Natural killer cell treated with Interleukin-12 subunit alpha and Interleukin-12 subunit beta and Interleukin-15 and Interleukin-18, amount 100 ng/mL, for 72 hours (primary cell): ENCODE data around the gene BTN1A1. TPM values are rescaled to one million over a fixed set of nuclear protein-coding genes. Genes with fewer than 3 reads are reported as not detected.
"Not testable (repeated sequence)": the region's sequence is repeated elsewhere in the genome, so short reads cannot be mapped to it uniquely, and the experiment has no call there.

Experiments used
- ATAC-seq, 2 donors: fragments of 150-1000 bp; cut with Tn5 transposase in 1 of 2; sonication (Bioruptor Pico), chemical (Tn5 transposase) in 1 of 2; 2 replicates each; pipeline ENCODE4 v1.10.0; 2021
- DNase-seq: peaks from one replicate; pipeline ENCODE4 v3.0.0; 2022; ENCODE audit warnings: low spot score
- H3K27ac Mint-ChIP-seq, 2 donors: 1 replicate in 1 of 2; 2 replicates in 1 of 2; pipeline ENCODE4 v1.8.0; 2022; ENCODE audit warnings: mixed read lengths in 2 of 2, mild to moderate bottlenecking in 1 of 2, moderate library complexity in 1 of 2
- H3K27me3 Mint-ChIP-seq, 2 donors: 1 replicate in 1 of 2; 2 replicates in 1 of 2; pipeline ENCODE4 v1.8.0; 2022; ENCODE audit warnings: mixed read lengths in 2 of 2
- H3K36me3 Mint-ChIP-seq: one replicate; pipeline ENCODE4 v1.8.0; 2022; ENCODE audit warnings: mixed read lengths
- H3K4me1 Mint-ChIP-seq, 2 donors: 1 replicate in 1 of 2; 2 replicates in 1 of 2; pipeline ENCODE4 v1.8.0; 2022; ENCODE audit warnings: low read depth in 2 of 2, mixed read lengths in 2 of 2, mild to moderate bottlenecking in 1 of 2
- H3K4me3 Mint-ChIP-seq: one replicate; pipeline ENCODE4 v1.8.0; 2022; ENCODE audit warnings: mixed read lengths
- H3K9me3 Mint-ChIP-seq: 2 replicates; pipeline ENCODE4 v1.8.0; 2022; ENCODE audit warnings: mixed read lengths
- total RNA-seq, 2 donors: library from RNA; stranded (reverse); gene quantifications; one replicate each; pipeline ENCODE4 v1.2.3, GENCODE V29; 2022

BTN1A1 gene
- total RNA-seq, 2 donors from 2014 or later: not detected

DNA sequence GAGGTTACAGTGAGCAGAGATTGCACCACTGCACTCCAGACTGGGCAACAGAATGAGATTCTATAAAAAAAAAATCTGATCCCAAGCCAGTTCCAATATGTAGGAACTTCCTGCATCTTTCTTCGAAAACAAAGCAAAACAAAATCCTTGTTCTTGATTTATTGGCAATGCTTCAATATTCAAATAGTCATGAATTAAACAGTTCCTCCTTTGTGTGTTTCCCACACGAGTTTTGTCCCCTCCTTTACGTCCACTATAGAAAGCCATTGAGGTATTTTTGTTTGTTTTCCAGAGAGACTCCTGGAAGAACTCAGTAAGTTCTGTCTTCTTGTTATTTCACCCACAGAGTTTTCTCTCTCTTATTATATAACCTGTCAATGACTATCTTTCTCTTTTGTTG lies 7.6 kb downstream of the BTN1A1 start:
- DNase-seq (no peak), ATAC-seq (no peak)
- Mint-ChIP-seq H3K27ac (no peak overlapping the region), H3K4me3 (no peak overlapping the region), H3K4me1 (no peaks in the 10 kb centered on the region), H3K9me3 (no peaks in the 10 kb centered on the region), H3K36me3 (no peaks in the 10 kb centered on the region), H3K27me3 (peaks cover 0 to 10% of the 10 kb centered on the region in 2 donors)

DNA sequence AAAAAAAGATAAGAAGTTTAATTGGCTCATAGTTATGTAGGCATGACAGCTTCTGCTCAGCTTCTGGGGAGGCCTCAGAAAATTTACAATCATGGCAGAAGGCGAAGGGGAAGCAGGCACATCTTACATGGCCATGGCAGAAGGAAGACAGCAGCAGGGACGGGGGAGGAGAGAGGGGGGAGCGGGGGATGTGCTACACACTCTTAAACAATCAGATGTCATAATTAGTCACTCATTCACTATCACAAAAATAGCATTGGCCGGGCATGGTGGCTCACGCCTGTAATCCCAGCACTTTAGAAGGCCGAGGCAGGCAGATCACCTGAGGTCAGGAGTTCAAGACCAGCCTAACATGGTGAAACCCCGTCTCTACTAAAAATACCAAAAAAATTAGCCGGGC lies 10.9 kb downstream of the BTN1A1 start:
- not testable (repeated sequence) for H3K4me1 Mint-ChIP-seq, H3K9me3 Mint-ChIP-seq, ATAC-seq, H3K27ac Mint-ChIP-seq, H3K27me3 Mint-ChIP-seq, H3K4me3 Mint-ChIP-seq, DNase-seq, H3K36me3 Mint-ChIP-seq

DNA sequence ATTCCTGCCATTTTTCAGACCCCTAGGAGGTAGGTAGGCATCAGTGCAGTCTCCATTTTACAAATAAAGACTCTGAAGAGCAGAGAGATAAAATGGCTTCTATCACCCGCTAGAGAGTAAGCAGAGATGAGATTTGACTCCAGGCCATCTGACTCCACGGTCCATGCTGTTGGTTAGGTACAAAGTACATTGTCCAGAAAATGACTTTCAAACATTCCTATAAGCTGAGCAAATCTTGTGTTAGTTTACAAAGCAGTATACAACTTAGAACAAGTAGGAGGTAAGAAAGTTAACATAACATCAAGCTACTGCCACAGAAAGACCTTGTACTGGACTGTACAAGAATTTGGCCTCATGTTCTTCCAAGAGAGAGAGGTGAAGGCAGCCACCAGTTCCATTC lies 14.9 kb downstream of the BTN1A1 start:
- Mint-ChIP-seq H3K27me3 (peaks cover 0 to 9% of the 10 kb centered on the region in 2 donors), H3K36me3 (no peaks in the 10 kb centered on the region), H3K4me1 (peaks cover under 1 to 3% of the 10 kb centered on the region in 2 donors), H3K4me3 (no peak overlapping the region), H3K27ac (no peak overlapping the region), H3K9me3 (no peaks in the 10 kb centered on the region)
- ATAC-seq: no peak
- DNase-seq: no peak

DNA sequence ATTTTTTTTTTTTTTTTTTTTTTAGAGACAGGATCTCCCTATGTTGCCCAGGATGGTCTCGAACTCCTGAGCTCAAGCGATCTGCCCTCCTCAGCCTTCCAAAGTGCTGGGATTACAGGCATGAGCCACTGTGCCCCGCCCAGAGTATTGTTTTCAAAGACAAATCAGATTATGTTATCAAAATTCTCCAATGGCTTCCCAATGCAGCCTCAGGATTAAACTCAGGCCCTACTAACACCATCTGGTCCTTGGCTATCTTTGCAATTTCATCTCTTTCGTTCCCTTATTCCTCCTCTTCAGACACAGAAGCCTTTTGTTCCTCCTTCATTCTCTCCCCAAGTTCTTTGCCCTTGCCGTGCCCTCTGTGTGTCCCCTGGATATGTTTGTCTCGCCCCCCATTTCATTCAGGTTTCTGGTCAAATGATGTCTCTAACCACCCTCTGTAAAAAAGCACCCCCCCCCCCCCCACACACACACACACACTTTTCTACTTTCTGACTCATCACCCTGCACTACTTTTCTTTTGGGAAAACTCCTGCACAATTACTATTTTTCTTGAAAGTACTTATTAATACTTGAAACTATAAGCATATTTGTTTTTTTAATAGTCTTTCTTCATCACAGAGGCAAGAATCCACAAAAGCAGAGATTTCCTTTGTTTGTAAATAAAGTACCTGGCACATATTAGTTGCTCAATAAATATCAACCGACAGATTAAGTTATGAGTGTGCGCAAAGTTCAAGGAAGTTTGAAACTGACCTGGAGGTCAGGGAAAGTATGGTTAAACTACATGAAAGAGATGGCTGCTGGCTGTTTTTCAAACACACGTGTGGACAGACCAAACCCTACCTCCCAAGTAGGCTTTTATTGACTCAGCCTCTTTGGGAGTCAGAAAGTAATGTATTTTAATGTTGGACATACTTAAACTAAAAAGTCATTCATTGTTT lies 16.7 kb downstream of the BTN1A1 start:
- ATAC-seq: no peak
- Mint-ChIP-seq H3K4me1 (peaks cover 16 to 17% of the 10 kb centered on the region in 2 donors), H3K27me3 (peaks cover 0 to 9% of the 10 kb centered on the region in 2 donors), H3K27ac (no peak overlapping the region), H3K36me3 (no peaks in the 10 kb centered on the region), H3K4me3 (no peak overlapping the region), H3K9me3 (no peaks in the 10 kb centered on the region)
- DNase-seq: no peak

DNA sequence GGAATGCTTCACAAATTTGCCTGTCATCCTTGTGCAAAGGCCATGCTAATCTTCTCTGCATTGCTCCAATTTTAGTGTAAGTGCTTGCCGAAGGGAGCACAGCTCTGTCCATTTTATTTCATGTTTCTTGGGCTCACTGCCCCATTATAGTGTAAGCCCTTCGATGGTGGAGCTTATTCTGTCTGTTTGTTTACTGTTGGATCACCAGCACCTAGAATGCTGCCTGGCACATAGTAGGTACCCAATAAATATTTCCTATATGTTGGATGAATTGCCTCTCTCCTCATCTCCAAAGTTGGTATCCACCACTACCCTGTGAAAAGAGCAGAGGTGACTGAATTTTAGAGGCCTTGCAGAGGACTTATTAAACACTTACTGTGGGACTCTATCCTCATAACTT lies 19.3 kb downstream of the BTN1A1 start:
- Mint-ChIP-seq H3K27me3 (peaks cover 0 to 7% of the 10 kb centered on the region in 2 donors), H3K4me1 (peaks cover 32 to 37% of the 10 kb centered on the region in 2 donors), H3K9me3 (no peaks in the 10 kb centered on the region), H3K27ac (no peak overlapping the region), H3K36me3 (no peaks in the 10 kb centered on the region), H3K4me3 (no peak overlapping the region)
- DNase-seq (no peak), ATAC-seq (no peak)

DNA sequence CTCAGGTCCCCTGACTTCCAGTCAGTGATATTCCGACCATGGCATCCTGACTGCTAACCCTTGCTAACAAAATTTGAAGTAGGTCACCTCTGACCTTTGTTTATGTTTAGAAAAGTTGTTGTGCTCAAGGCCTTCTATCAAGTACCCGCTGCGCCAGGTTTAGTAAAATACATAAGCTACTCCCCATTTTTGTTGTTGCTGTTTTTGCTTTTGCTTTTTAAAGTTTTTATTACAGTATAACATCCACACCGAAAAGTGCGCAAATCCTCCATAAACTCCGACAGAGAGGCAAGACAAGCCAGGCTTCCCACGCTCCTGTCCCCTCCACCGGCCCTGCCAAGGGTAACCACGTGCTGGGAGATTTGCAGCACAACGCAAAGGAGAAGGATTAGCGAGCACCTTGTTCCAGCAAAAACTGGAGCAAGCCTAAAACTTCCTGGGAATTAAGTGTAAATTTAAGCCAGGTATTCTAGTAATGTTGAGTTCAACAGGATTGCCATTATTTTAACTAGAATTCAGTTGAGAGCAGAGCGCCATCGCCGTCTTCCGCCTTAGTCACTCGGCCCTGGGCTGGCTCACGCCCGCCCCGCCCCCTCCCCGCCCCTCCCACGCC lies 20.2 kb downstream of the BTN1A1 start:
- Mint-ChIP-seq H3K9me3 (no peaks in the 10 kb centered on the region), H3K4me3 (peak overlapping the region; percentile 91), H3K27me3 (peaks cover 0 to 7% of the 10 kb centered on the region in 2 donors), H3K36me3 (no peaks in the 10 kb centered on the region), H3K27ac (peak overlapping the region; percentile 88 to 99), H3K4me1 (peaks cover 32 to 41% of the 10 kb centered on the region in 2 donors)
- ATAC-seq (peak; percentile 10 to 18), DNase-seq (peak; percentile 66)

DNA sequence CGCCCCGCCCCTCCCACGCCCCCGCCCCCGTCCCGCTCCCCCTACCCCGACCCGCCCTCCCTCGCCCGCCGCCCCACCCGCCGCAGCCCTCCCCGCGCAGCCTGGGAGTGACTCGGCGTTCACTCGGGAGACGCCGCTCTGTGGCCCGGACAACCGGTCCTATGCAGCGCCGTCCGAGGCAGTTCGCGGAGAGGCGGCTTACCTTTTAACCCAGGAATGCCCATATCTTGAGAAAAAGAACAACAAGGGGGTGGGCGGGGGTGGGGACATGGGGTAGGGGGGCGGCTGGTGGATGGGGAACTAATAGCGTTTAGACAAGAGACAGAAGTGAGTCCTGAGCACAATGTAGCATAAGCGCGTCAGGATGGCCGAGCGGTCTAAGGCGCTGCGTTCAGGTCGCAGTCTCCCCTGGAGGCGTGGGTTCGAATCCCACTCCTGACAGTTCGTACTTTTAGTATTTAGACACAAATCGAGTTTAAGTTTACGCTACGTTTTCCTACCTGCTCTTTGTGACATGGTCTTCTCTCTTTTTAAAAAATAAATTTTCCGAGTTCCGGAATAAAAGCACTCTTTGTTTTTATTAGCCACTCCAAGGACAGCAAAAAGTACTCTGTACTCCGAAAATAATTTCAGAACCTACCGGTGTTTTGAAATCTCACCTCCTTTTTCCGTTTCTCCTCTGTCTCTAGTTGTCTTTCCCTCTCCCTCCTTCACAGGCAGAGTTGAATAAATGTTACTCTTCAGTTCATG lies 20.9 kb downstream of the BTN1A1 start:
- Mint-ChIP-seq H3K36me3 (no peaks in the 10 kb centered on the region), H3K4me3 (peak overlapping the region; percentile 91), H3K4me1 (peaks cover 32 to 41% of the 10 kb centered on the region in 2 donors), H3K27ac (peak overlapping the region; percentile 88 to 99), H3K9me3 (no peaks in the 10 kb centered on the region), H3K27me3 (peaks cover 0 to 3% of the 10 kb centered on the region in 2 donors)
- DNase-seq: peak; percentile 87
- peak; percentile 85 to 89 for ATAC-seq

DNA sequence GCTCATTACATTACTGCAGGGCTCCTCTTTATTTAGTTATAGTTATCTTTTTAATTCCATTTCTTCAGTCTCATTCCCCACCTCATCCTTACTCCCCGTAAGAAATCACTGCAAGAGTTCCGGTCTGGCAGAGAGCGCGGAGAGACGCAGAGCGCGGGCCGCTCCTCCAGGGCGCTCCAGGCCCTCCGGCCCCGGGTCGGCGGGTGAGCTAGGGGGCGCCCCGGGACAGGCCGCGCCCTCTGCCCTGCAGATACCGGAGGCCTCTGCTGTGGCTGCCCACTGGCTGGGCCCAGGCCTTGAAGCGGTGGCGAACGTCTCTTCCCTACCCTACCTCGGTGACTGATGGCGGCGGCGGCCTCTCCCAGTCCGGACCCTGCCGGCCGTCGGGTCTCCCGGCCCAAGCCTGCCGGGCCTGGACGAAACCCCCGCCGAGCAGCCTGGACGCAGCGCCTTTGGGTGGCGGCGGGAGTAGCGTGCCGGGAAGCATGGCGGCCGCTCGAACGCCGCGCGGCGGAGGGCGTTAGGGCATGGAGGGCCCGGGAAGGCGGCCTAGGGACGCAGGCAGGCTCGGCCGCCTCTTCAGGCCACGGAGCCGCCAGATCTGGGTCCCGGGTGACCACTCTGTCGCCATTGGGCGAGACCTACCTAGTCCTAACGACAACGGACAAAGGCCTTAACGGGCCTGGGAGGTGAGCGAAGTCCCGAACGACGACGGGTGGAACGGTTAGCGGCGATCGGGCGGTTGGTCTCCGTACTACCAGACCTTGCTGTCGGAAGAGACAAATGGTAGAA lies 21.7 kb downstream of the BTN1A1 start:
- Mint-ChIP-seq H3K9me3 (no peaks in the 10 kb centered on the region), H3K27me3 (peaks cover 0 to 3% of the 10 kb centered on the region in 2 donors), H3K4me3 (peak overlapping the region; percentile 91), H3K36me3 (no peaks in the 10 kb centered on the region), H3K27ac (peak overlapping the region; percentile 88 to 99), H3K4me1 (peaks cover 32 to 41% of the 10 kb centered on the region in 2 donors)
- DNase-seq: peak; percentile 90
- ATAC-seq: peak; percentile 90 to 91

DNA sequence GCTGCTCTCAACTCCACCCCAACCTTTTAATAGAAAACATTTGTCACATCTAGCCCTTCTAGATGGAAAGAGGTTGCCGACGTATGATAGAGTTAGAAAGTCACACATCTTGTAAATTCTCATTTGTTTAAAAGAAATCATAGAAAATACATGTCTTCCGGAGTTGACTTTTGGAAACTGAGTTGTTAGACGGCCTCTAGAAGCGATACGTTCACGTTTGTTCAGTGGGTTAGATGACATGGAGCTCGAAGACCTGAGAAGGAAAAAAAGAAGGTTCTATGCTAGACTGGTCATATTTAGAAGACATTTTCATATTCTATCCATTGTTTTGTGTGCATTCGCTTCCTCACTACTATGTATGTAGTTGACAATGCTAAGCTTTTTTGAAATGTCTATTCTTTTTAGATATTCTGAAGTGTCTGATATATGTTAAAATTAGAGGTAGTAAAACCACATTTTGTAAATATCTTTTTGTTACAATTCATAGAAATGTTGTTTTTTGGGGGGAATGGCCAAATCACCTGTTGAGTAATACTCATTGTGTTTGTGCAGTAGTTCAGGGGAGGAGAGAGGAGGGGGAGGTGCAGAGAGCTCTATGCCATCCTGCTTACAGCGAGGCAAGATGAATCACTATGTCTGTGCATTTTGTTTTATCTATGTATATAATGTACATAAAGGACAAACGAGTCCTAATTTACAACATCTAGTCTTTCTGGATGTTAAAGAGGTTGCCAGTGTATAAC lies 22.6 kb downstream of the BTN1A1 start:
- not testable (repeated sequence) for H3K27me3 Mint-ChIP-seq, DNase-seq, H3K36me3 Mint-ChIP-seq, ATAC-seq, H3K9me3 Mint-ChIP-seq
- Mint-ChIP-seq H3K4me1 (peaks cover 32 to 41% of the 10 kb centered on the region in 2 donors), H3K4me3 (peak overlapping the region; percentile 91), H3K27ac (peak overlapping the region; percentile 88 to 99)

DNA sequence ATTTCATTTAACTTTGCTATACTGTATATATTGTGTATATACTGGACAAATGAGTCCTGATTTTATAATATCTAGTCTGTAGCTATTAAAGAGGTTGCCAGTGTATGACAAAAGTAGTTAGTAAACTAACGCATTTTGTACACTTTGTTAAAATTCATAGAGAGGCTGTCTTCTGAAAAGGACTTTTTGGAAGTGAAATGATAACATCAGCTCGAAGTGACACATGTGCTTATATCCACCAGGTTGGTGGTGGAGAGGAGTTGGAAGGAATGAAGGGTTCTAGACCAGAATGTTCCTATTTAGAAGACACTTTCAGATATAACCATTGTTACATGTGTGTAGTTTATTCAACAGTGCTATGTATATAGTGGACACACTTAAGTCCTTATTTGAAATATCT lies 24.2 kb downstream of the BTN1A1 start:
- not testable (repeated sequence) for ATAC-seq, DNase-seq, H3K27me3 Mint-ChIP-seq, H3K27ac Mint-ChIP-seq, H3K4me3 Mint-ChIP-seq, H3K36me3 Mint-ChIP-seq, H3K9me3 Mint-ChIP-seq
- peaks cover 32 to 41% of the 10 kb centered on the region in 2 donors for H3K4me1 Mint-ChIP-seq

DNA sequence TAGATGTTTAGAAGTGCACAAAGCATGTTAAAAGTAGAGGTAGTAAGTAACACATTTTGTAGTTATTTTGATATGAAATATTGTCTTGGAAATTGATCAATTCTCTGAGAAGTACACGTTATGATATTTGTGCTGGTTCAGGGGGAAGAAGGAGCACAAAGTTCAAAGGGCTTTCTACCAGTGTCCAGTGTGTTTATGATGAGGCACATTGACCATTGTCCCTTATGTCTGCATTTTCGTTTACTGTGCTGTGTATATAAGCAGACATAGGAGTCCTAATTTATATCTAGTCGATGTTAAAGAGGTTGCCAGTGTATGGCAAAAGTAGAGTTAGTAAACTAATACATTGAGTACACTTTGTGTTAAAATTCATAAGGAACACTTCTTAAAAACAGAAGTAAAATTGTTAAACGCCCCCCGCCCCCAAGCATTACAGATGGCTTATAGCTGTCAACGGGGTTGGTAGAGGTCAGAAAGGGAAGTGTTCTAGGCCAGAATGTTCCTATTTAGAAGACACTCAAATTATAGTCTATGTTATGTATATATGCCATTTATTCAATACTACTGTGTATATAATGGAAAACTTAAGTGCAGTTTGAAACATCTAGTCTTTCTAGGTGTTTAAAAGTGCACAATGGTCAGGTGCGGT lies 24.7 kb downstream of the BTN1A1 start:
- no peak overlapping the region for H3K27ac Mint-ChIP-seq
- ATAC-seq: no peak
- peaks cover 30 to 41% of the 10 kb centered on the region in 2 donors for H3K4me1 Mint-ChIP-seq
- H3K4me3 Mint-ChIP-seq: no peak overlapping the region
- H3K36me3 Mint-ChIP-seq: no peaks in the 10 kb centered on the region
- no peaks in the 10 kb centered on the region for H3K9me3 Mint-ChIP-seq
- H3K27me3 Mint-ChIP-seq: no peaks in the 10 kb centered on the region
- no peak for DNase-seq

DNA sequence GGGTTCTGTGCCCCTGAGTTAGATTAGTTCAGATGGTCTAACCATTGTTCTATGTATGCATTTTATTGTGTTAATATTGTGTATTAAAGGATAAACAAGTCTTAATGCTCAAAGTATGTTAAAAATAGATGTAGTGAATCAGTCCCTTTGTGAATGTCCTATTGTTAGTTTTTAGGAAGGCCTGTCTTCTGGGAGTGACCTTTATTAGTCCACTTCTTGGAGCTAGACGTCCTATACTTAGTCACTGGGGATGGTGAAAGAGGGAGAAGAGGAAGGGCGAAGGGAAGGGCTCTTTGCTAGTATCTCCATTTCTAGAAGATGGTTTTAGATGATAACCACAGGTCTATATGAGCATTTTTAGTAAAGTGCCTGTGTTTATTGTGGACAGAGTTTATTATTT lies 25.7 kb downstream of the BTN1A1 start:
- no peaks in the 10 kb centered on the region for H3K9me3 Mint-ChIP-seq

More for the DNA sequence above, 25.7 kb downstream of the BTN1A1 start:
- Mint-ChIP-seq H3K4me1 (peaks cover 23 to 33% of the 10 kb centered on the region in 2 donors), H3K36me3 (no peaks in the 10 kb centered on the region), H3K4me3 (no peak overlapping the region), H3K27ac (no peak overlapping the region), H3K27me3 (no peaks in the 10 kb centered on the region)
- no peak for DNase-seq
- ATAC-seq: no peak
